SKM-1 (cell line): ENCODE measurements around the gene USP10.

ENCODE experiments used
- DNase-seq: peaks from one replicate; lab custom pipeline; 2025; ENCODE audit not compliant: unreplicated experiment; lab: John Stamatoyannopoulos, UW

The USP10 gene

DNA sequence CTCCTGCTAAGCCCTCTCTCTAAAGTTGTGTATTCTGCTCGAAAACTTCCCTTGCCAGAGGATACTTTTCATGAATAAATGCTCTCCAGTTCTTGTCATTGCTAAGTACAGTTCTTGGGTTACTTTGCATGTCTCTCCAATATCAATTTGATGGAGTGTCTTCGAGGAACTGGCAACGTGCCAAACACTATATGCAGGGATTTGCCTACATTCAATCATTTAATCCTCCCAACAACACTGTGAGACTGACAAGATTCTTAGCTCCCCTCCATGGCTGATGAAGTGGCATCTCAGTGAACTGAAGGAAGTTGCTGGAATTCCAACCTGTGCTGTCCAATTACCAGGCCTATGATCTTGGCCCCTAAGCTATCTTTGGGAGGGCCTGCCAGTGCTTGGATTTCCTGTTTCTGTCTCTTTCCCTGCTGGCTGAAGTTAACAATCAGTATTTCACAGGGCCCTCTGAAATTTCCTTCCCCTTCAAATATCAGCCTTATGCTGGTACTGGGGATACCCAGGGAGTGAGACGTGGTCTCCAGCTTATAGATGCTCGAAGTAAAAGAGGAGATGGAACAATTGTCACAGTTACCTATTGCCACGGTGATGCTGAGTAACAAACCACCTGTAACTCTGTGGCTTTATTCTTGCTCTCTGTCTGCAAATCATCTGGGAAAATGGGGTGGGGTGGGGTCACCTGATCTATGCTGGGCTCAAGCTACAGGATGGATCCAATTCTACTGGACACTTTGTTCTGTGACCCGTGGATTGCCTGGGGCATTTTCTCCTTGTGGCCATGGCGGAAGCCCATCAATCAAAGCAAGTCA lies 100.6 kb downstream of the USP10 start:
- DNase-seq = no peak

DNA sequence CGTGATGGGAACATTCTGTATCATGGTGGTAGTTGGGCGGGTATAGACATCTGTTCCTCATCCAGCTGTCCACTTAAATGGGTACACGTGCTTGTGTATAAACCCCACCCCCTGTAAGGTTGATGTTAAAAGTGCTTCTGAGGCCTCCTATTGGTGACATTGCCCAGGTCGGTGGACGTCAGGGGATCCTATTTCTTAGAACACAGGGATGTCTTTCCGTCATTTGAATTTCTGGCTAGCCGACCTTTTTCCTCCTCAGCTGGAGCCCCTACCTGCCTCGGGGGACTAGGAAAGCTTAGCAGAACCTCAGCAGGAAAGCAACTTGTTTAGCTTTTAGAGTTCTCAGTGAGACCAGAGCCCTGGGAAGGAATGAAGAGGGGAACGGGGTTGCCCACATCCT lies 103.3 kb downstream of the USP10 start:
- DNase-seq = no peak

DNA sequence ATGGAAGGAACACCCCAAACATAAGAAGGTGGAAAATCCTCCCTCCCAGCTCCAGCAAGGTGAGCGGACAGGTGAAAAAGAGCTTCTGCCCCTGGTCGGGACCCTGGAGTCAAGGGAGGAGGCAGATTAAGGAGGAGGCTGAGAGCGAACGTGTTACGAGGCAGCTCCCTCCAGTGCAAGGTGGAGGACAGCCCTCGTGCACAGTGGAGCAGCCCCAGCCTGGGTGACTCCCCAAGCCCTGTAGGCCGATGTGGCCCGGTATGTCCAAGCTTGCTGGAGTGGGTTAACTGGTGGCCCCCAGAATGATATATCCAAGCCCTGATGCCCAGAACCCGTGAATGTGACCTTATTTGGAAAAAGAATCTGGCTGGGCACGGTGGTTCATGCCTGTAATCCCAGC lies 104.5 kb downstream of the USP10 start:
- DNase-seq = no peak

DNA sequence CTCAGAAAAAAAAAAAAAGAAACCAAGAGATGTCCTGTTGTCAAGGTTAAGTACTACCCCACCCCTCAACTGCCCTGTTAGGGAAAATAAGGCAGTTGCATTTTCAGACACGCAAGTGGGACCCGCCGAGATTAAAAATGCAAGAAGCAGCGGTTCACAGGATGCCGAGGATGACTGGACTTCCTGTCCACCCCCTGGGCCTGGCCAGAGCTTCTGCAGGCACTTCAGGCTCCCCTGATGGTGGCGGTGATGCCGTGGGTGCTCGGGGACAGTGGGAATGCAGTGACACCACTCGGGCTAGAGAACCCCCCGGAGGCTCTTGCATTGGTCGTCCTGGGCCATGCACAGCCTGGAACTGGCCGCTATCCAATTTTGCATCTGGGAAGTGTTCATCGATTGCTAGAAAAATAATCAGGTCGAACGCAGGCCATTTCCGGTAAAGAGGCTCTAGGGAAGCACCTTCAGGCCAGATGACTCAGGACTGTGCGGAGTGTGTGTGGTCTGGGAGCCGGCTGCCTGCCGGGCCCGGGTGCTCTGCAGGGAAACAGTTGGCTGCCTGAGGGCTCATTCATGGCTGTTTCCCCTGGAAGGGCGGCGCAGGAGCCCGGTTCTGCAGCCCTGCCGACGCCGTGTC lies 106.6 kb downstream of the USP10 start:
- DNase-seq = peak; percentile 85

DNA sequence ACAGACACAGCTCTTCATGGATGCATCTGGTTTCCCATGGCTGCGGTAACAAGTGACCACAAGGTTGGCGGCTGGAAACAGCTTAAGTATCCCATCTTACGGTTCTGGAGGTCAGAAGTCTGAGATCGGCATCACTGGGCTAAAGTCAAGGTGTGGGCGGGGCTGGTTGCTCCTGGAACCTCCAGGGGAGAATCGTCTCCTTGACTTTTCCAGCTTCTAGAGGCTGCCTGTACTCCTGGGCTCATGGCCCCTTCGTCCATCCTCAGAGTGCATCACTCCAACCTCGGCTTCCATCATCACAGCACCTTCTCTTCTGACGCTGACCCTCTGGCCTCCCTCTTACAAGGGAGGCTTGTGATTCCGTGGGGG lies 107.1 kb downstream of the USP10 start:
- DNase-seq = no peak

DNA sequence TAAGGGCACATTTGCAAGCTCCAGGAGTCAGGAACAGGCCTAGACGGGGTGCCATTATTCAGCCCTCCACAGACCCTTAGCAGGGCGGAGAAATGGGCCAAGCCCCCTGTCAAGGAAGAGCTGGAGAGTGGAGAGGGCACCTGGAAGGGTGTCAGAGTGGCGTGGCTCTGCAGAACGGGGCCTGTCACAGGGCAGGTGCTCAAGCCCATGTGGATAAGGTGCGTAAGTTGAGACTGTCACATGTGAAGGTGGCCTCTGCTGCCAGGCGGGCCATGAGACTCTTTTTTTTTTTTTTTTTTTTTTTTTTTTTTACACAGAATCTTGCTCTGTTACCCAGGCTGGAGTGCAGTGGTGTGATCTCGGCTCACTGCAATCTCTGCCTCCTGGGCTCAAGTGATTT lies 108.0 kb downstream of the USP10 start:
- DNase-seq = no peak

DNA sequence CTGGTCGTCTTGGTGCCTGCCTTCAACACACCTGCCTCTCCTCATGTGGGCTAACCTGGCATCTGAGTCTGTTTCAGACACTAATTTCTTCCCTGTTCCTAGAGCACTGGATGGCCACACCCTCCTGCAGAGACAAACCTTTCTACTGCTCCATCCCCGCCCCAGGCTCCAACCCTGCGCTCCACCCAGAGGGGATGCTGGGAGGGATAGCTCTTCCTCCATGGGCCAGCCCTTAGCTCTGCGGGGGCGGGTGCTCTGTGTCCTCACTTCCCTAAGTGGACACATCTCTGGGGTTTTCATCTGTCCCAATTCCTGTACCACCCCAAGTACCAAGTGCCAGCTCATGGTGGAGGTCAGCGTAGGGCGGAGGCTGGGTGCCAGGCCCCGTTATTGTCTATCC lies 109.0 kb downstream of the USP10 start:
- DNase-seq = no peak

DNA sequence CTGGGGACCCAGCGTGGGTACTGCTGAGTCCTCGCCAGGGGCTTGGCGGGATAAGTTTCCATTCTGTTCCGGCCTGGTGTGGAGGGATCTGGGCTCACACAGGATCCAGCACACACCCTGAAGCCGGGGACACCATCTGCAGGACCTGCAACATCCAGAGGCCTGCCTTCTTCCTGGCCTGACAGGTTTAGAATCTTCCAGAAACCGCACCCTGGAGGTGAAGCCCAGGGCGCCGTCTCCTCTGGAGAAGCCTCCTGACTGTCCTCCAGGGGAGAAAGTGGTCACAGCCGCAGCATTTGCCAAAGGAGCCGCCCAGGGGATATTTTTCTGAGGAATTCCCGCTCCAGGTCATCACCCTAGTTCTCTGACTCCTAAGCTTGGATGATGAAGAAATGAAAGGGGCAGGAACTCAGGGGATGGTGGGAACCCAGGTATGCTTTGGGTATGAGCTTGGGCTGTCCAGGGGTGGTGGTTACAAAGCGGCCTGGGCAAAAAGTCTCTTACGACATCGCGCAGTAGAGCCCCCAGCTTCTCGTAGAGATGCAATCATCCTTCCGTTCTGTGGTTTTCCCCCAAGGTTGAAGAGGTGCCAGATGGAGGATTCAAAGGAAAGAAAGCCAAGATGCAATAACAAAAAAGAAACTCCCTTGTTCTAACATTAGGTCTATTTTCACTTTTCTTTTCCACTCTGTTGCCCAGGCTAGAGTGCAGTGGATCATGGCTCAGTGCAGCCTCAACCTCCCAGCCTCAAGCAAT lies 110.9 kb downstream of the USP10 start:
- peak; percentile 86 for DNase-seq

DNA sequence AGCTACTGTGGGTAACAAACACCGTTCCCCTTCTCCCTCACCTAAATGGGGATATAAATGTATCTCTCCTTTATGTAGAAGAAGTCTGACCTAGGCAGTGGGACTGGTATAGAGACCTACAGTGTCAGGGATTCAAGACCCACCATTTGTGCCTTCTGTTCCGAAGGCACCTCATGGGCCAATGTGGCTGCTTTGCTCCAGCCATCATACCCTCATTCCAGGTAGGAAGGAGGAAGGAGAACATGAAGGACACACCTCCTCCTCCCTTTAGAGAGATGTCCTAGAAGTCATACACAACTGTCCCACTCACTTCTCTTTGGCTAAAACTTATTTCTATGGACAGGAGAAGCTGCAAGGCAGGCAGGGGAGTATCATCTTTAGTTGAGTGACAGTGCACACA lies 111.7 kb downstream of the USP10 start:
- DNase-seq = no peak

DNA sequence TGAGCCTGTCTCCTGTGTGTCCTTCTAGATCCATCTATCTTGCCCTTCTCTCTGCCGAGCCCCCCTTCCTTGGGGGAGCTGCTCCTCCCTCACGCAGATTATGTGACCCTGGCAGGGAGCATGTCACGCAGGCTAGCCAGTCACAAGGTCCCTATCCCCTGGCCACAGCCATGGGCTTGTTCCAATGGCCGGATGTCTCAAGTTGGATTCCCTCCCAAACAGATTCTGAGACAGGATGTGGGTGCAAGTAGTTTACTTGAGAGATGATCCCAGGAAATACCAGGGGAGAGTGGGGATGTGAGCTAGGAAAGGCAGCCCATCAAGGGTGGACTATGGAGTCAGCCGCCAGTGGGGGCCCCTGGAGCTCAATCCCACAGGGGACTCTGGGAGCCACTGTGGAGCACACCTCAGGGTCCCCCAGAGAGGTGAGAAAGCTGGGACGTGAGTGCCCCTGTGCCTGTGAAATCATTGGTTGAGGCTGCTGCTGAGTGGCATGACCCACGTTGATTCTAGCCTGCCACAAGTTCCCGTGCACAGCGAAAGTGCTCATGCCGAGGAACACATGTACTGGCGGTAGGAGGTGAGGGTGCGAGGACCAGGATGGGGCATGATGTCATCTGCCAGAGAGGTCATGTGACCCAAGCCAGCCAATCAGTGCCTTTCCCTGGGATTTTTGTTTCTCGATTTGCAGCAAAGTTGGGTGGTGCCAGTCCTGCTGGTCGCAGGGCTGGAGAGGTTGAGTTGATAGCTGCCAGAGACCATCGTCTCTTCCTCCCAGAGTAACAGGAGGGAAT lies 113.5 kb downstream of the USP10 start:
- DNase-seq = no peak

DNA sequence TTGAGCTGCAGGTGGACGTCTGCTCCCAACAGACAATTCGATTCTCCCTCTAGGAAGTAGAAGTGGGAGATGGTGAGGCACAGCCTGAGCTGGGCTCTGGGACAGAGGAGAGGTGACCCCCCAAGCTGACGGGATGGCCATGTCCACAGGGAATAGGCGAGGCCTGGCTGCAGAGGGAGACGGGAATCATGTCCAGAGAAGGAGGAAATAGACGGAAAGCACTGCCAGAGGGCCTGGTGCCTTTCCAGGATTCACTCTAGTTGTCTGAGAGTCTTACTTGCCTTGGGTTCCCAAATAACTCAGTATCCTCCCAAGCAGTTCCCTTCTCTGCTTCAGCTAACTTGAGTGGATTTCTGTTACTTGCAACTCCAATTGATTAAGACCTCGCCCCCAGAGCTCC lies 115.7 kb downstream of the USP10 start:
- no peak for DNase-seq

DNA sequence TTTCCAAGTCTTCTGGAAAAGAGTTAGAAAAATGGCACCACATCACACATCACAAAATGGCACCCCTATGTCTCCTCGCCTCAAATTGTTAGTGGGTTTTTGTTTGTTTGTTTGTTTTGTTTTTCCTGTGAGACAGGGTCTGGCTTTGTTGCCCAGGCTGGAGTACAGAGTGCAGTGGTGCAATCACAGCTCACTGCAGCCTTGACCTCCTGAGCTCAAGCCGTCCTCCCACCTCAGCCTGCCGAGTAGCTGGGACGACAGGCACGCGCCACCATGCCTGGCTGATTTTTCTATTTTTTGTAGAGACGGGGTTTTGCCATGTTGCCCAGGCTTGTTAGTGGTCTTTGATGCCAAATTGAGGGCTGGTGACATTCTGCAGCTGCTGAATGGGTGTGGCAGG lies 116.2 kb downstream of the USP10 start:
- no peak for DNase-seq

DNA sequence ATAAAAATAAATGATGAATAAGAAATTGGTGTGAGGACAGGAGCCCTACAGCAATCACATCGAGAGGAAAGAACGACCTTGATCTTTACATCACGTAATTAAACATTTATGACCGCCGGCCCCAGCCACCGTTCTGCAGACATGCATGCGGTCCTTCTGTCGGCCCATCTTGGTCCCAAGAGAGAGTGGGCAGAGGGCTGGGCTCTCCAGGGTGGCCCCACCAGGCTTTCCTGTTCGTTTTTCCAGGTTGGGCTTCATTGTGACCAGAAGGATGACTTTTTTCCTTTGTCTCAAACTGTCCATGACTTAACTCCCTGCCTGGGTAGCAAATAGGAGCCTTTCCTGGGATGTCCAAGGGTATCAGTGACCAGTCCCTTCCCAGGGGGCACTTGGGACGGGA lies 116.7 kb downstream of the USP10 start:
- no peak for DNase-seq

DNA sequence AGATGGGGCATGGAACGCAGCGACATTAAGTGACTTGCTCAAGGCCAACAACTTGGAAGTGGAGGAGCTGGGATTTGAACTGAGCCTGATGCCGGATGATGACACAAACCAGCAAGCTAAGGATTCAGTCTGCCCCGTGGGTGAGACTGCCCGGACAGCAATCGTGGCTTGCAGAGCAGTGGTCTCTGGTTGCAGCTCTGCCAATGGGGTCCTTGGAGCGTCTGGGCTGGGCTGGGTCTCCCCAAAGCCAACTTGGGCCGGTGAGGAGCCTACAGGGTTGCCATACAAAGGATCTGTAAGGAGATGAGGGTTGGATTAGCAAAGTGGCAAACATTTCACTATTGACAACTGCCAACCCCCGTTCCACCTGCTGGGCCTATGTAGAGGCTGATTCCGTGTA lies 117.4 kb downstream of the USP10 start:
- no peak for DNase-seq

DNA sequence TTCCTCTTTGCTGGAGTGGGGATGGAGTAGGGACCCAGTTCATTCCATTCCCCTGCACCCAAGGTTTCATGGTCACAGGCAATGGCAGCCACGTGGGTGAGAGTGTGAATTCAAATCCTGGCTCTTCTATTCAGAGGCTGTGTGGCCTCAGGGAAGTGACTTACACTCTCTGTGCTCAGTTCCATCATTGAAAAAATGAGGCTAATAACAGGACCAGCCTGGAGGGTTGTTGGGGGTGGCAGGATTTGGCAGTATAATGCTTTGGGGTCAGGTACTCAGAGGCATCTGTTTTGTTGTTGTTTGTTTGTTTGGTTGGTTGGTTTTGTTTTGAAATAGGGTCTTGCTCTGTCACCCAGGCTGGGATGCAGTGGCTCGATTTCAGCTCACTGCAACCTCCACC lies 117.8 kb downstream of the USP10 start:
- no peak for DNase-seq

DNA sequence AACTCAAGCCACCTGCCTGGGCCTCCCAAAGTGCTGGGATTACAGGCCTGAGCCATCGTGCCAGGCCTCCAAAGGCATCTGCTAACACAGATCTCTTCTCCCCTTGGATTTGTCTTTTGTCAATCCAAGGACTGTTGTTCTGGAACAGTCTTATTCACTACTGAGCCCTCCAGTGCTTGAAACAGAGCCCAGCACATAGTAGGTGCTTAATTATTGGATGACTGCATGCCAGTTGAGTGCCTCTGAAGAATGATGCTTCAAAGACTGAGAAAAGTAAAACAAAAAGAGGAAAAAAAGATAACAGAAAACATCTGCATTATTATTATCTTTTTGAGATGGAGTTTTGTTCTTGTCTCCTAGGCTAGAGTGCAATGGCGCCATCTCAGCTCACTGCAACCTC lies 118.3 kb downstream of the USP10 start:
- no peak for DNase-seq

DNA sequence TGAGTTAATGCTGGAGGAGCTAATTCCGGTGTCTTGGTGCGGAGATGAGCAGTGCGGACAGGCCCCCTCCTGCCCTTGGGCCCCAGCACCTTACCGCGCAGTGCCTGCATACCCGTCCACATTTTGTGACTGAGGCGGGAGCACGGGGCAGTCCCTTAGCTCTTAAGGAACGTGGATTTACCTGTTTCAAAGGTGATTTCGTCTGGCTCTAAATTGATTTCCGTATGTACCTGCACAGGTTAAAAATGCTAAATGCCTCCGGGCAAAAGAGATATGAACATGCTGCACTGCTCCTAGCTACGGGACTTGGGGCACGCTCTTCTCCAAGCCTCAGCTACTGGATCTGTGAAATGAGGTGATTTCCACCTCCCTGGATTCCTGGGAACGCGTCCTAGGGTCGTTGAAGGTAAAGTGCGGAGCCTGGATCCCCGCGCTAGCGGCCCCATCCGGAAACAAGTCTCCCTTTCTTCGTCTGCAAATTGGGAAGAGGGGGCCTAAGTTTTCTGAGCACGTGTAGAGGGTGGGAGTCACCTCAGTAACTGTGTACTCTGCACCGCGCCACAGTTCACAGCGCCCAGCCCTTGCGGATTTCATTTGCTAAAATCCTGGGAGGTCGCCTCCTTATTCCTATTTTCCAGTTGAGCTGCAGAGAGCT lies 119.3 kb downstream of the USP10 start:
- DNase-seq = no peak

DNA sequence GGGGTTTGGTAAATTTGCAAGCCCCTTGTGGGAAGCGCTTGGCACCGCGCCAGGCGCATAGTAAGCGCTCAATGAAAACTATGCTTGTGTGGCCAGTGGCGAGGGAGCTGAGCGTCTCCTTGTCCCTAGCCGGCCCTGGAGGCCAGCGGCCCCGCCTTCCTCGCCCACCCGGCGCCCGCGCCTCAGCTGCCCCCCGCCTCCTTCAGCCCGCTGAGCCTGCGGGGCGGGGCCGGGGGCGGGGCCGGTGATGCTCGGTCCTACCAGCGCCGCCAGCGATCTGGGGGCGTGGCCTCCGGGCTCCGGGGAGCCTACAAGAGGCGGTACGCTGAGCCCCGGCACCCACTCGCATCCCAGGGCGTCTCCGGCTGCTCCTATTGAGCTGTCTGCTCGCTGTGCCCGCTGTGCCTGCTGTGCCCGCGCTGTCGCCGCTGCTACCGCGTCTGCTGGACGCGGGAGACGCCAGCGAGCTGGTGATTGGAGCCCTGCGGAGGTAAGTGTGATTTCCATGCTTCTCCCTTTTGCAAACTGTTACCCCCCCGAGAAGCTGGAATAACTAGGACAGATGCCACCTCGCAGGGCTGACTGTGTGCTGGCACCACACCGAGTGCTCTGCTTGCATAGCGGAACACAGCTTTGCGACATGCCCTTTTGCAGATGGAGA lies 120.0 kb downstream of the USP10 start, which contains the start of gene CRISPLD2:
TSS of gene CRISPLD2 (plus strand) at position 342 of the 661 bp plus-strand sequence. CDS start 18,511 bp downstream, outside the sequence.
- DNase-seq = no peak

DNA sequence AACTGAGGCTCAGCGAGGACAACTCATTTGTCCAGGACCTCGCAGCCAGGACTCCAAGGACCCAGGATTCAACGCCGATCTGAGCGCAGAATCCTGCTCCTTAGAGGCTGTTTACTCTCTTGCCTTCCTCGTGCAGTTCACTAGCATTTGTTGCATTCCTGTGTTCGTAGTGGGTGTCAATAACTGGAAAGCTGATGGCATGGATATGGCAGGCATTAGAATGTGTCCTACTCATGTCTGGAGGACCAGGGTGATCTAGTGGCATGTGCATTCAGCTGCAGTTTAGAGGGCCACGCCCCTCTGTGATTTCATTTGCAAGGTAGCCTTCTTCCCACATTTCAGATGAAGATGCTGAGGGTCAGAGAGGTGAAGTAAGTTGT lies 120.5 kb downstream of the USP10 start:
- DNase-seq = no peak

DNA sequence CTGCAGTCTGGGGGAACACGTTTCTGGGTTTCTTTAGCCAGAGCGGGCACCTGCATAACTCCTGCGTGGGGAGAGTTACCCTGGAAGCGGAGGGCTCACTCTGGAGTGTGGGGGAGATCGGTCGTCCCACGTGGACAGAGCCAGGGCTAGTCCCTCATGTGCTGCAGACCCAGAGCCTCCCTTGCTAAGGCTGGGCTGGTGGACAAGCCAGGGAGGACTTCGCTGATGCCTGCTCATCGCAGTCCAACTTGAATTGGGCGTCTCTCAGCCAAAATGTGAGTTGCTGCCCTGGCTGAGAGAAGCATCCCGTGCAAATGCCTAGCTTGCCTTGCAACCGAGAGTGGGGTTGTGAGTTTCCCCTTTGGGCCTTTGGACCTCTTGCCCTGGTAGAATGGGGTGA lies 121.0 kb downstream of the USP10 start:
- no peak for DNase-seq
